OCI-LY7 (cell line): ENCODE results near the gene ZFYVE28. TPM values are rescaled to one million over a fixed set of nuclear protein-coding genes. Genes with fewer than 3 reads are reported as not detected.

ENCODE experiments used
- BruUV-seq: library from RNA; stranded (reverse); fragments of 400-500 nt; replicated peaks from 2 replicates; lab custom pipeline; 2021; lab: Mats Ljungman, UMichigan
- CTCF ChIA-PET: fragments of 300-600 bp; sonication (Branson Sonifier 250); formaldehyde crosslinking; loops from one replicate; lab custom pipeline; 2022; ENCODE audit warnings: antibody characterized with exemption; ENCODE audit not compliant: unreplicated experiment; lab: Charles Lee
- POLR2A ChIA-PET: fragments of 300-600 bp; sonication (Branson Sonifier 250); formaldehyde crosslinking; loops from one replicate; lab custom pipeline; 2022; ENCODE audit warnings: antibody characterized with exemption; lab: Charles Lee
- DNase-seq: peaks from one replicate; pipeline ENCODE4 v3.0.0-alpha.2; 2015; ENCODE audit warnings: low spot score
- H2AFZ ChIP-seq: fragments of 200-600 bp; sonication (generic), shearing (Covaris generic); 2 replicates; pipeline ENCODE4 v1.6.1; 2014; ENCODE audit warnings: mild to moderate bottlenecking, antibody characterized with exemption, low read length, moderate library complexity
- H3K27ac ChIP-seq: fragments of 200-600 bp; sonication (generic); 2 replicates; pipeline ENCODE4 v1.5.1; 2014; ENCODE audit warnings: mixed run types, low read depth, mild to moderate bottlenecking, moderate library complexity, low read length, inconsistent platforms; ENCODE audit not compliant: poor library complexity, severe bottlenecking
- H3K36me3 ChIP-seq: fragments of 200-600 bp; sonication (generic); 2 replicates; pipeline ENCODE4 v1.6.1; 2014; ENCODE audit warnings: mild to moderate bottlenecking, antibody characterized with exemption, low read length, moderate library complexity, mixed read lengths; ENCODE audit not compliant: insufficient read depth
- H3K4me1 ChIP-seq: fragments of 200-600 bp; sonication (generic); 2 replicates; pipeline ENCODE4 v1.5.1; 2014; ENCODE audit warnings: mild to moderate bottlenecking, low read length; ENCODE audit not compliant: insufficient read depth, poor library complexity, severe bottlenecking
- H3K4me2 ChIP-seq: fragments of 200-600 bp; sonication (generic); 2 replicates; pipeline ENCODE4 v1.6.1; 2014; ENCODE audit warnings: mild to moderate bottlenecking, low read length
- H3K4me3 ChIP-seq: fragments of 200-600 bp; sonication (generic); 2 replicates; pipeline ENCODE4 v1.5.1; 2014; ENCODE audit warnings: mild to moderate bottlenecking, low read depth, low read length; ENCODE audit not compliant: poor library complexity, severe bottlenecking
- H3K79me2 ChIP-seq: fragments of 200-600 bp; sonication (generic); 2 replicates; pipeline ENCODE4 v1.6.1; 2016; ENCODE audit warnings: low read depth, mild to moderate bottlenecking, low read length, moderate library complexity, mixed read lengths; ENCODE audit not compliant: insufficient read depth
- H3K9me2 ChIP-seq: fragments of 200-600 bp; sonication (generic); 2 replicates; pipeline ENCODE4 v1.6.1; 2016; ENCODE audit warnings: mild to moderate bottlenecking, low read length, mixed read lengths; ENCODE audit not compliant: insufficient read depth
- H3K9me3 ChIP-seq: fragments of 200-600 bp; sonication (generic); 2 replicates; pipeline ENCODE4 v1.6.1; 2014; ENCODE audit warnings: mild to moderate bottlenecking, mixed run types, low read length, mixed read lengths
- H4K20me1 ChIP-seq: fragments of 200-600 bp; sonication (generic); 2 replicates; pipeline ENCODE4 v1.6.1; 2014; ENCODE audit warnings: mild to moderate bottlenecking, antibody characterized with exemption, low read length, moderate library complexity, mixed read lengths; ENCODE audit not compliant: insufficient read depth
- EZH2phosphoT487 ChIP-seq: fragments of 200-600 bp; sonication (generic); IDR thresholded peaks from 2 replicates; pipeline ENCODE4 v1.6.1; 2018; ENCODE audit warnings: low read depth, borderline replicate concordance, mild to moderate bottlenecking, mixed run types, antibody characterized with exemption, low read length, moderate library complexity, mixed read lengths
- intact Hi-C: fragments of 100-400 bp; cut with micrococcal nuclease; formaldehyde crosslinking; loops from one replicate; pipeline ENCODE4 v1.10.0; 2022; ENCODE audit not compliant: unreplicated experiment
- total RNA-seq, 2 experiments: library from RNA; depleted of rRNA in 1 of 2; stranded (reverse); fragments of >200 nt in 1 of 2; shearing (Covaris generic) in 1 of 2; gene quantifications; 2 replicates each; pipeline ENCODE4 v1.2.3, GENCODE V29; 2014 to 2022
- TF ChIP-seq, protein P1 (sequence below): fragments of 200-600 bp; sonication (generic); conservative IDR thresholded peaks from 2 replicates; pipeline ENCODE4 v1.5.1; 2014; ENCODE audit warnings: mild to moderate bottlenecking, antibody characterized with exemption, low read length, moderate library complexity, mixed read lengths

Gene ZFYVE28
- total RNA-seq, 2 experiments from 2014 or later, result 0.32 TPM; not detected in 1

DNA sequence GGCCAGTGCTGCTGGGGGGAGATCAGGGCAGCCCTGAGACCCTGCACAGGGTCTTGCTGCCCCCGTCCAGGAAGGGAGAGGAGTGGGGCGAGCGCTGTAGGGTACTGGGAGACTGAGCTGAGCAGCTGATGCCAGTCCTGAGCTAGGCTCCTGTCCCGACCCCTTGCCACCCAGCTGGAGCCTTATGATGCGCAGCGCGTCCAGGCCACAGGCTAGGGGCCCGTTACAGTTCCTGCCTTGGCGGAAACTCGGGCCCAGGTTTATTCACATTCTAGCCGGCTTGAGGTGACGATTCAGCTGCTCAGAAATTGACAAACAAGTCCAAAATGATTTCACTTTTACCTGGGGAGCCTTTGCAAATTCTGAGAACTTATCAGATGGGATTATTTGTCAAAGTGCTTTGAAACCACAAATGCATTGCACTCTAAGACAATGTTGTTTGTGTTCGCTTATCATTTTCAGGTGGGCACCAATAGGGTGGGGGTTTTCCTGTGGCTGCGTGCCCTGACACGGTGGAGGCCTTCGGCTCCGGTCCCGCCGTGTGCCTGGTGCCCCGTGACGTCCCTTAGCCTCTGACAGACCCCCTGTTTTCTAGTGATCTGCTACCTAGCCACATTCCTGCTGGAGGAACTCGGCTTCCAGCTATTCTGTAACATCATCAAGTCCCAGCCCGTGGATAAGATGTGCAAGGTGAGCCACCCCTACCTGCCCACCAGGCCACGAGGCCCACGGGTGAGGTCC lies 19.2 kb upstream of the ZFYVE28 start:
- no peak overlapping the region for H3K27ac ChIP-seq
- no peak overlapping the region for H3K4me2 ChIP-seq
- DNase-seq, result no peak
- no peaks in the 10 kb centered on the region for H3K9me2 ChIP-seq
- TF ChIP-seq, protein P1, sequence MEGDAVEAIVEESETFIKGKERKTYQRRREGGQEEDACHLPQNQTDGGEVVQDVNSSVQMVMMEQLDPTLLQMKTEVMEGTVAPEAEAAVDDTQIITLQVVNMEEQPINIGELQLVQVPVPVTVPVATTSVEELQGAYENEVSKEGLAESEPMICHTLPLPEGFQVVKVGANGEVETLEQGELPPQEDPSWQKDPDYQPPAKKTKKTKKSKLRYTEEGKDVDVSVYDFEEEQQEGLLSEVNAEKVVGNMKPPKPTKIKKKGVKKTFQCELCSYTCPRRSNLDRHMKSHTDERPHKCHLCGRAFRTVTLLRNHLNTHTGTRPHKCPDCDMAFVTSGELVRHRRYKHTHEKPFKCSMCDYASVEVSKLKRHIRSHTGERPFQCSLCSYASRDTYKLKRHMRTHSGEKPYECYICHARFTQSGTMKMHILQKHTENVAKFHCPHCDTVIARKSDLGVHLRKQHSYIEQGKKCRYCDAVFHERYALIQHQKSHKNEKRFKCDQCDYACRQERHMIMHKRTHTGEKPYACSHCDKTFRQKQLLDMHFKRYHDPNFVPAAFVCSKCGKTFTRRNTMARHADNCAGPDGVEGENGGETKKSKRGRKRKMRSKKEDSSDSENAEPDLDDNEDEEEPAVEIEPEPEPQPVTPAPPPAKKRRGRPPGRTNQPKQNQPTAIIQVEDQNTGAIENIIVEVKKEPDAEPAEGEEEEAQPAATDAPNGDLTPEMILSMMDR, result no peak
- no peak for TF ChIP-seq EZH2phosphoT487
- H3K4me1 ChIP-seq, result peaks cover 8% of the 10 kb centered on the region
- POLR2A ChIA-PET, result no interaction called here
- intact Hi-C loops, result no loop called here
- H3K79me2 ChIP-seq, result no peaks in the 10 kb centered on the region
- no peak overlapping the region for H3K4me3 ChIP-seq
- H3K36me3 ChIP-seq, result no peaks in the 10 kb centered on the region
- BruUV-seq, result no TSS peak
- H2AFZ ChIP-seq, result no peak overlapping the region
- H4K20me1 ChIP-seq, result no peaks in the 10 kb centered on the region
- H3K9me3 ChIP-seq, result no peaks in the 10 kb centered on the region
- CTCF ChIA-PET, result no interaction called here

DNA sequence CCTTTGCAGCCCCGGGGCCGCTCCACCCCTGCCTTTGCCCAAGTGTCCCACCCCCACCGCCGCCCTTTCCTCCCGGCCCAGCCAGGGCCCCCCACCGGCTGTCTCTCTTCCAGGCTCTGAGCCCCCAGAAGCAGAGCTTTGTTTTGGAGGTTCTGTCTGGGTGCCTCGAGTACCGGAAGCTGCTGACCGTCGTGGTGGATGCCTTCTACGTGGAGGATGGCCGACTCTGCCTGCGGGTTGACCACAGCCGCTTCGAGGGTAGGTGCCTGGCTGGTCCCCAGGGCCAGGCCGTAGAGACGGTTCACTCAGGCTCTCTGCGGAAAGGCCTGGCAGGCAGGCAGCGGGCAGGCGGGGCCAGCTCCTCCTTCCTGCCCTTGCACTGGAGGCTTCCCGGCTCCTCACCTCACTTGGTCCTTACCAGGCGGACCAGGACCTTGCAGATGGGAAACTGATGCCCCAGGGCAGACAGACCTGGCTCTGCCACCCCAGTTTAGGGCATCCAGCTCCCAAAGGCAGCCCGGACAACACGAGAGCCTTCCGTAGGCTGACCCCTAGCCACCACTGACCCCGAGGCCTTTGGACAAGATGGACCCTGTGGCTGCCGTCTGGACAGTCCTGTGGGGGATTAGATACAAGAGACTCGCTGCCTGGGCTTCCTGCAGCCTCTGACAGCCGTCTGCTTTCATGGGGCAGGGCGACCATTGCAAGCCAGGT lies 18.5 kb upstream of the ZFYVE28 start:
- Histone ChIP-seq H4K20me1 (no peaks in the 10 kb centered on the region), H3K79me2 (no peaks in the 10 kb centered on the region), H2AFZ (no peak overlapping the region), H3K36me3 (no peaks in the 10 kb centered on the region), H3K9me2 (no peaks in the 10 kb centered on the region), H3K4me2 (no peak overlapping the region), H3K27ac (no peak overlapping the region), H3K9me3 (no peaks in the 10 kb centered on the region), H3K4me3 (no peak overlapping the region), H3K4me1 (peaks cover 7% of the 10 kb centered on the region)
- ChIA-PET POLR2A (no interaction called here), CTCF (interaction anchor here (0.7 kb wide), 1 partner anchor 152 kb away, joined by 3 read pairs; no protein-coding TSS in a partner anchor)
- intact Hi-C loops, result no loop called here
- BruUV-seq, result no TSS peak
- no peak for TF ChIP-seq EZH2phosphoT487
- TF ChIP-seq, protein P1, result no peak
- DNase-seq, result no peak

DNA sequence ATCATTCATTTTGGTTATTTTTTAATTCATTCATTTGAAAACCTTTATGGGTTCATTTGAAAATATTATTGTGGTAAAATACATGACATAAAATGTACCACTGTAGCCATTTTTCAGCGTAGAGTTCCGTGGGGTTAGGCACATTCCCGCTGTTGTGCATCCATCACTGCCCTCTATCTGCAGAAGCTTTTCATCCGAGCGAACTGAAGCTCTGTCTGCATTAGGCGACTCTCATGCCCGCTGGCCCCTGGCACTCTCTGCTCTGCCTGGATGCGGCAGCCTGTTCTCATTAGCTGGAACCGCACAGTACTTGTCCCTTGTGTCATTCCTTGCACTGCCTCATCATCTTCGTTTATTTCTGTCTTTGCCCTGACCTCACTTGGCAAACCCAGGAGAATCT lies 17.9 kb upstream of the ZFYVE28 start:
- Histone ChIP-seq H2AFZ (no peak overlapping the region), H3K9me3 (no peaks in the 10 kb centered on the region), H3K4me1 (peaks cover under 1% of the 10 kb centered on the region), H3K4me3 (no peak overlapping the region), H4K20me1 (no peaks in the 10 kb centered on the region), H3K79me2 (no peaks in the 10 kb centered on the region), H3K9me2 (no peaks in the 10 kb centered on the region), H3K27ac (no peak overlapping the region), H3K4me2 (no peak overlapping the region), H3K36me3 (no peaks in the 10 kb centered on the region)
- intact Hi-C loops, result no loop called here
- DNase-seq, result no peak
- POLR2A ChIA-PET, result interaction anchor here (0.7 kb wide), 1 partner anchor 518 kb away, joined by 3 read pairs; no protein-coding TSS in a partner anchor
- TF ChIP-seq, protein P1, result 0 out of 2 replicates have a peak, but pooled peaks have one; percentile 13
- no peak for TF ChIP-seq EZH2phosphoT487
- CTCF ChIA-PET, result interaction anchor here (0.7 kb wide), 1 partner anchor 151 kb away, joined by 3 read pairs; no protein-coding TSS in a partner anchor
- no TSS peak for BruUV-seq
